Neuronal stem cell (in vitro differentiated cells): ENCODE data around the gene ORMDL3.
"Not testable (repeated sequence)": the region's sequence is repeated elsewhere in the genome, so short reads cannot be mapped to it uniquely, and the experiment has no call there.

Experiments
- DNase-seq: peaks from one replicate; pipeline ENCODE4 v3.0.0-alpha.2; 2013; ENCODE audit warnings: low spot score
- H2AFZ ChIP-seq: one replicate; pipeline ENCODE4 v1.6.1; 2013; ENCODE audit warnings: mild to moderate bottlenecking, low read length, inconsistent platforms
- H2AK5ac ChIP-seq: 2 replicates; pipeline ENCODE4 v1.6.1; 2013; ENCODE audit warnings: low read depth, mild to moderate bottlenecking, inconsistent platforms, low read length, moderate library complexity, mixed read lengths
- H2BK120ac ChIP-seq: 2 replicates; pipeline ENCODE4 v1.6.1; 2013; ENCODE audit warnings: low read depth, mild to moderate bottlenecking, inconsistent platforms, low read length, moderate library complexity, mixed read lengths
- H2BK12ac ChIP-seq: one replicate; pipeline ENCODE4 v1.6.1; 2013; ENCODE audit warnings: low read length, inconsistent platforms
- H2BK15ac ChIP-seq: 2 replicates; pipeline ENCODE4 v1.6.1; 2013; ENCODE audit warnings: mild to moderate bottlenecking, low read length, inconsistent platforms, mixed read lengths
- H2BK5ac ChIP-seq: one replicate; pipeline ENCODE4 v1.6.1; 2013; ENCODE audit warnings: inconsistent platforms, mild to moderate bottlenecking, low read length, moderate library complexity
- H3K14ac ChIP-seq: one replicate; pipeline ENCODE4 v1.6.1; 2013; ENCODE audit warnings: low read length, inconsistent platforms
- H3K18ac ChIP-seq: 2 replicates; pipeline ENCODE4 v1.6.1; 2013; ENCODE audit warnings: low read length, inconsistent platforms
- H3K23ac ChIP-seq: 2 replicates; pipeline ENCODE4 v1.6.1; 2013; ENCODE audit warnings: low read depth, mild to moderate bottlenecking, mixed read lengths, low read length, inconsistent platforms; ENCODE audit not compliant: poor library complexity
- H3K27ac ChIP-seq: replicated peaks from 3 replicates; pipeline ENCODE4 v1.5.1; 2013; ENCODE audit warnings: low read length, inconsistent platforms
- H3K27me3 ChIP-seq, 3 experiments: 2 replicates each; pipeline ENCODE4 v1.6.1; 2013; ENCODE audit warnings: low read length in 3 of 3, mild to moderate bottlenecking in 2 of 3, inconsistent platforms in 1 of 3, low read depth in 1 of 3, mixed read lengths in 1 of 3, moderate library complexity in 1 of 3; ENCODE audit not compliant: control insufficient read depth in 3 of 3, insufficient read depth in 3 of 3
- H3K36me3 ChIP-seq, 2 donors: replicated peaks in 1 of 2; 2 replicates each; pipeline ENCODE4 v1.6.1; 2013; ENCODE audit warnings: low read length in 2 of 2; ENCODE audit not compliant: control insufficient read depth in 2 of 2, insufficient read depth in 2 of 2
- H3K4ac ChIP-seq: 2 replicates; pipeline ENCODE4 v1.6.1; 2013; ENCODE audit warnings: inconsistent platforms, mild to moderate bottlenecking, low read length, moderate library complexity
- H3K4me1 ChIP-seq, 2 donors: 1 replicate in 1 of 2; 2 replicates in 1 of 2; pipeline ENCODE4 v1.6.1; 2013; ENCODE audit warnings: low read length in 2 of 2, low read depth in 1 of 2; ENCODE audit not compliant: control insufficient read depth in 2 of 2, insufficient read depth in 1 of 2
- H3K4me2 ChIP-seq: one replicate; pipeline ENCODE4 v1.6.1; 2013; ENCODE audit warnings: mild to moderate bottlenecking, low read length, inconsistent platforms; ENCODE audit not compliant: insufficient read depth, poor library complexity, severe bottlenecking
- H3K4me3 ChIP-seq, 2 donors: 2 replicates each; pipeline ENCODE4 v1.5.1; 2013; ENCODE audit warnings: low read length in 2 of 2, mild to moderate bottlenecking in 2 of 2, inconsistent platforms in 1 of 2, moderate library complexity in 1 of 2
- H3K79me1 ChIP-seq: one replicate; pipeline ENCODE4 v1.6.1; 2013; ENCODE audit warnings: low read depth, mild to moderate bottlenecking, inconsistent platforms, low read length, moderate library complexity
- H3K9ac ChIP-seq: one replicate; pipeline ENCODE4 v1.6.1; 2013; ENCODE audit warnings: mild to moderate bottlenecking, low read depth, low read length, inconsistent platforms; ENCODE audit not compliant: poor library complexity
- H3K9me3 ChIP-seq, 2 donors: replicated peaks in 1 of 2; 2 replicates each; pipeline versions ENCODE3 to v1.6.1; 2013; ENCODE audit warnings: low read length in 2 of 2, mild to moderate bottlenecking in 2 of 2, inconsistent platforms in 1 of 2, low read depth in 1 of 2, mixed read lengths in 1 of 2, moderate library complexity in 1 of 2; ENCODE audit not compliant: control insufficient read depth in 2 of 2, insufficient read depth in 1 of 2
- H4K8ac ChIP-seq: one replicate; pipeline ENCODE4 v1.6.1; 2013; ENCODE audit warnings: low read depth, mild to moderate bottlenecking, inconsistent platforms, low read length, moderate library complexity
- H4K91ac ChIP-seq: one replicate; pipeline ENCODE4 v1.6.1; 2013; ENCODE audit warnings: low read length, low read depth, mild to moderate bottlenecking, inconsistent platforms; ENCODE audit not compliant: poor library complexity
- WGBS, 2 donors: extraction: QIAGEN DNeasy Blood & Tissue Kit; methylation state at CpG; one replicate each; pipeline ENCODE4 v1.1.7; 2013; ENCODE audit warnings: missing lambda C conversion rate in 2 of 2, mixed read lengths in 1 of 2; ENCODE audit not compliant: insufficient read length in 2 of 2, insufficient replicate concordance in 1 of 2; ENCODE audit errors: extremely low coverage in 2 of 2; 5-methylcytosine and 5-hydroxymethylcytosine counted together

ORMDL3 gene

DNA sequence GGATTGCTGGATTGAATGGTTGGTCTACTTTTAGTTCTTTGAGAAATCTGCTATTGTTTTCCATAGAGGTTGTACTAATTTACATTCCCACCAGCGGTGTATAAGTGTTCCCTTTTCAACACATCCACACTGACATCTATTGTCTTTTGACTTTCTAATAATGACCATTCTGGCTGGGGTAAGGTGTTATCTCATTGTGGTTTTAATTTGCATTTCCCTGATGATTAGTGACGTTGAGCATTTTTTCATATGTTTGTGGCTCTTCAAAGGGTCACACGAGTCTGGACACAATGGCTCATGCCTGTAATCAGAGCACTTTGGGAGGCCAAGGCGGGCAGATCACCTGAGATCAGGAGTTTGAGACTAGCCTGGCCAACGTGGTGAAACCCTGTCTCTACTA, 41.3 kb downstream of the ORMDL3 start:
- not testable (repeated sequence) for H3K36me3 ChIP-seq, DNase-seq, H2BK12ac ChIP-seq, H3K4me3 ChIP-seq, H3K4ac ChIP-seq, H3K4me1 ChIP-seq, H3K9ac ChIP-seq, H2BK120ac ChIP-seq, H3K14ac ChIP-seq, H2BK15ac ChIP-seq, H2BK5ac ChIP-seq, H3K4me2 ChIP-seq, H2AFZ ChIP-seq, H3K27ac ChIP-seq, H2AK5ac ChIP-seq, H3K9me3 ChIP-seq, H3K79me1 ChIP-seq, H4K91ac ChIP-seq, H3K23ac ChIP-seq, H3K18ac ChIP-seq, H4K8ac ChIP-seq
- WGBS, 2 donors = no CpG with 5 or more reads among the region's 5 CpGs
- H3K27me3 ChIP-seq = peaks cover 0 to 20% (median 0%) of the 10 kb centered on the region in 3 experiments

DNA sequence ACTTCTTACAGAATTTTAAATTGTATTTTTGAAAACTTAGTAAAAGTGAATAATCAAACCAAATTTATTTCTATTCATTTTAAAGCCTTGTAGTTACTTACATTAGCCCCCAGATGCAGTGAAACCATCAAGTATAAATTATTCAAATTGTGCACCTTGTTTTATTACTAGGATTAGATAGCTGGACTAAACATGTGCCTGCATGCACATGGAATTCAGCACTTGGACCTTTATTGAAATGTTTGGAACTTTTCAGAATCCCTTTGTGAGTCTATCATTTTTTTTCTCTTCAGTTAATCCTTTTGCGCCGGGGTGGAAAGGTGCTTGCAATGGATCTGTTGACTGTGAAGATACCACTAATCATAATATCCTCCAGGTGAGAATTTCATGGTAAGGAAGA, 54.6 kb downstream of the ORMDL3 start:
- H3K18ac ChIP-seq = no peak overlapping the region
- no peaks in the 10 kb centered on the region for H3K9me3 ChIP-seq
- H3K79me1 ChIP-seq = no peaks in the 10 kb centered on the region
- H3K23ac ChIP-seq = no peak overlapping the region
- H2AK5ac ChIP-seq = no peak overlapping the region
- H3K4me2 ChIP-seq = no peak overlapping the region
- H2BK5ac ChIP-seq = no peak overlapping the region
- no peak overlapping the region for H4K91ac ChIP-seq
- no CpG with 5 or more reads among the region's 2 CpGs for WGBS, 2 donors
- no peak overlapping the region for H2BK15ac ChIP-seq
- H3K9ac ChIP-seq = no peak overlapping the region
- no peak overlapping the region for H2BK12ac ChIP-seq
- H3K4me1 ChIP-seq = no peaks in the 10 kb centered on the region
- H3K27ac ChIP-seq = no peak overlapping the region
- peaks cover 0 to 36% (median 0%) of the 10 kb centered on the region in 3 experiments for H3K27me3 ChIP-seq
- no peak overlapping the region for H3K4me3 ChIP-seq
- no peak overlapping the region for H4K8ac ChIP-seq
- H2AFZ ChIP-seq = no peak overlapping the region
- H3K4ac ChIP-seq = no peak overlapping the region
- DNase-seq = no peak
- no peak overlapping the region for H3K14ac ChIP-seq
- H3K36me3 ChIP-seq = no peaks in the 10 kb centered on the region
- no peak overlapping the region for H2BK120ac ChIP-seq

DNA sequence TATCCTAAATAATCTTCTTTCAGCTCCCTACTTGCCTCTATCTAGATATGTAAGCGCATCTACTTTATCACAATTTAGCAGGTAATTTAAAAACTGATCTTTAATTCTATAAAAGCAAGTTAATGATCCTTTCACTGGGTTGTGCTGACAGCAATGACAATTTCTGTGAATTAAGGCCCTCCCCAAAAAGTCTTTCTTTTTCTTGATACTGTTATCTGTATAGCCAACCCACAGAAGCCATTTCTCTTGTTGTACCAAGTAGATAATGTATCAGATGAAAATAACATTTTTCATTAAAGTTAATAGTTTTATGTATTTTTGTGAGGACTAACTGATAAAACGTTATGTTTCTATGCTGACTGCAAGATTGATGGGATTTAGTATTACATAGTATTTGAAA, 55.6 kb downstream of the ORMDL3 start:
- H4K91ac ChIP-seq = no peak overlapping the region
- H3K36me3 ChIP-seq = no peaks in the 10 kb centered on the region
- H3K27me3 ChIP-seq = peaks cover 0 to 39% (median 0%) of the 10 kb centered on the region in 3 experiments
- no peaks in the 10 kb centered on the region for H3K79me1 ChIP-seq
- no peak overlapping the region for H2BK5ac ChIP-seq
- H3K9me3 ChIP-seq = no peaks in the 10 kb centered on the region
- H2AFZ ChIP-seq = no peak overlapping the region
- no peak overlapping the region for H3K9ac ChIP-seq
- H2BK12ac ChIP-seq = no peak overlapping the region
- no CpG with 5 or more reads among the region's 2 CpGs for WGBS, 2 donors
- H3K4me2 ChIP-seq = no peak overlapping the region
- H2BK120ac ChIP-seq = no peak overlapping the region
- H4K8ac ChIP-seq = no peak overlapping the region
- no peaks in the 10 kb centered on the region for H3K4me1 ChIP-seq
- no peak overlapping the region for H3K27ac ChIP-seq
- H3K23ac ChIP-seq = no peak overlapping the region
- no peak overlapping the region for H2BK15ac ChIP-seq
- H2AK5ac ChIP-seq = no peak overlapping the region
- DNase-seq = no peak
- no peak overlapping the region for H3K14ac ChIP-seq
- H3K4me3 ChIP-seq = no peak overlapping the region
- no peak overlapping the region for H3K18ac ChIP-seq
- no peak overlapping the region for H3K4ac ChIP-seq
